Activated CD4-positive, alpha-beta T cell treated with anti-CD3 and anti-CD28 coated beads for 36 hours (primary cell): ENCODE measurements around the gene PHLDA1. TPM values are rescaled to one million over a fixed set of nuclear protein-coding genes. Genes with fewer than 3 reads are reported as not detected.

Source experiments
- ATAC-seq: fragments of 200-7000 bp; cut with Tn5 transposase; one replicate; pipeline ENCODE4 v1.10.0; 2021; ENCODE audit warnings: mild to moderate bottlenecking, moderate library complexity
- CTCF ChIA-PET: fragments of 350-600 bp; sonication (Branson Sonifier 250); formaldehyde crosslinking; loops from one replicate; lab custom pipeline; 2021; ENCODE audit warnings: antibody characterized with exemption; lab: Charles Lee
- POLR2A ChIA-PET: fragments of 350-600 bp; sonication (Branson Sonifier 250); formaldehyde crosslinking; loops from one replicate; lab custom pipeline; 2021; ENCODE audit warnings: antibody characterized with exemption, inconsistent platforms; lab: Charles Lee
- DNase-seq: peaks from one replicate; pipeline ENCODE4 v3.0.0-alpha.2; 2020
- H3K27ac Mint-ChIP-seq: one replicate; pipeline ENCODE4 v1.8.0; 2021; ENCODE audit warnings: mixed read lengths
- H3K27me3 Mint-ChIP-seq: one replicate; pipeline ENCODE4 v1.8.0; 2021; ENCODE audit warnings: mixed read lengths
- H3K36me3 Mint-ChIP-seq: one replicate; pipeline ENCODE4 v1.8.0; 2021; ENCODE audit warnings: low read depth, mixed read lengths
- H3K4me1 Mint-ChIP-seq: one replicate; pipeline ENCODE4 v1.8.0; 2021; ENCODE audit warnings: mixed read lengths
- H3K4me3 Mint-ChIP-seq: one replicate; pipeline ENCODE4 v1.8.0; 2021; ENCODE audit warnings: mild to moderate bottlenecking, moderate library complexity, mixed read lengths
- H3K9me3 Mint-ChIP-seq: one replicate; pipeline ENCODE4 v1.8.0; 2021; ENCODE audit warnings: low read depth, mixed read lengths
- intact Hi-C, 2 experiments: fragments of 100-400 bp; cut with DNase I in 1 of 2; cut with micrococcal nuclease in 1 of 2; formaldehyde crosslinking; loops; one replicate each; pipeline versions ENCODE4 v1.14.2 to v1.15.1; 2022 to 2024; cut with DNase I, micrococcal nuclease
- total RNA-seq, 2 experiments: library from RNA; stranded (reverse); gene quantifications; one replicate each; pipeline ENCODE4 v1.2.3, GENCODE V29; 2021

Gene PHLDA1
- total RNA-seq, 2 experiments from 2014 or later: 12.3 to 14.3 TPM

DNA sequence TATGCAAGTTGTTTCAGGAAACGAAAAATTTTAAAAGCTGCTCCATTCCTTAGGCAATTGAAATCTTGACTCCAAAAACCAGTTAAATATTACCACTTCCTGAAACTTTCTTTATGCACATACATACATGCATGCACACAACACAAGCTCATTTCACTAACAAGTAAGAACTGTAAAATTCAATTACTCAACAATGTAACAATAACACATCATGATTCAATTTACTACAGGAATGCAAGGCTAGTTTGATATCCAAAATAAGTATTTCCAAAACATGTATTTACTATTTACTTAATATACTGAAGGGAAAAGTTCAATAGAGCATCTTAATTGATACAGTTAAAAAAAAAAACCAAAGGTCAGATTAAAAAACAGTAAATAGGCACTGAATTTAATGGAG, 33.3 kb upstream of the PHLDA1 start:
- peaks cover 42% of the 10 kb centered on the region for H3K4me1 Mint-ChIP-seq
- ChIA-PET CTCF (interaction anchor here (0.7 to 1.2 kb wide), 3 partner anchors 10 to 579 kb away, joined by 3 to 5 read pairs (median 4); no protein-coding TSS in a partner anchor), POLR2A (no interaction called here)
- peak overlapping the region; percentile 38 for H3K27ac Mint-ChIP-seq
- H3K4me3 Mint-ChIP-seq: no peak overlapping the region
- H3K36me3 Mint-ChIP-seq: peaks cover 89% of the 10 kb centered on the region
- ATAC-seq (no peak), DNase-seq (no peak)
- peaks cover 12% of the 10 kb centered on the region for H3K9me3 Mint-ChIP-seq
- no peaks in the 10 kb centered on the region for H3K27me3 Mint-ChIP-seq
- intact Hi-C loops: loop anchor here in 1 of 2 experiments (5.0 kb wide), 1 partner anchor 282 kb away; the partner anchor contains the start of gene BBS10

- intact Hi-C loops: no loop called here
- H3K27ac Mint-ChIP-seq: peak overlapping the region; percentile 29
- no peak for DNase-seq
- ChIA-PET POLR2A (no interaction called here), CTCF (no interaction called here)
- ATAC-seq: no peak
- H3K4me1 Mint-ChIP-seq: peaks cover 23% of the 10 kb centered on the region
- H3K4me3 Mint-ChIP-seq: no peak overlapping the region
- H3K36me3 Mint-ChIP-seq: peaks cover 77% of the 10 kb centered on the region
- H3K27me3 Mint-ChIP-seq: no peaks in the 10 kb centered on the region
- H3K9me3 Mint-ChIP-seq: peaks cover 3% of the 10 kb centered on the region
Observed at GRCh38 chr12:76060111-76060510, 28.5 kb upstream of the PHLDA1 start.

- Mint-ChIP-seq H3K4me3 (no peak overlapping the region), H3K9me3 (no peaks in the 10 kb centered on the region), H3K36me3 (peaks cover 73% of the 10 kb centered on the region), H3K27ac (peak overlapping the region; percentile 14), H3K27me3 (no peaks in the 10 kb centered on the region), H3K4me1 (peaks cover 15% of the 10 kb centered on the region)
- ChIA-PET POLR2A (interaction anchor here (0.7 kb wide), 1 partner anchor 146 kb away, joined by 6 read pairs; no protein-coding TSS in a partner anchor), CTCF (interaction anchor here (0.5 kb wide), 1 partner anchor 26 kb away, joined by 4 read pairs; the partner anchor contains the start of gene PHLDA1)
- intact Hi-C loops: no loop called here
- ATAC-seq (no peak), DNase-seq (no peak)
Observed at GRCh38 chr12:76057326-76057725, 25.8 kb upstream of the PHLDA1 start.

DNA sequence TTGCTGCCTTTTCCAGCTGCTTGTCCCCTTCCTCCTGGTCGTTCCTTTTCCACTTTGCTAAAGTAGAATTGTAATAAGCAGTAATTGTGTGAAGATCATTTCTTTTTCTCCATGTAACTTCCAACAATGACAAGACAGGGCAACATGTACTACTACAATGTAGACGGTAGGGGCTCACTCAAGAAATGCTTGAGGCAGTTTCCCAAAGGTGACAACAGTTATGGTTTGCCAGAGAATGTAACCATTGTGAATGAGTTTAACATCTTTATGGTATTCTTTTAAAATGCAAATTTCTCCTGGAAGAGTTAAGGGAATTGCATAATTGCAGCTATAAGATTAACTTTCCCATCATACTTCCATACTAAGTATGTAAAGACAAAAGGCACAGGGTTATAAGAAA, 23.8 kb upstream of the PHLDA1 start:
- Mint-ChIP-seq H3K4me1 (peaks cover 8% of the 10 kb centered on the region), H3K36me3 (peaks cover 70% of the 10 kb centered on the region), H3K4me3 (no peak overlapping the region), H3K9me3 (no peaks in the 10 kb centered on the region), H3K27me3 (no peaks in the 10 kb centered on the region), H3K27ac (no peak overlapping the region)
- CTCF ChIA-PET: interaction anchor here (0.8 to 1.5 kb wide), 4 partner anchors 8 to 531 kb away, joined by 3 to 6 read pairs (median 4); no protein-coding TSS in a partner anchor
- no peak for DNase-seq
- ATAC-seq: no peak
- intact Hi-C loops: no loop called here
- POLR2A ChIA-PET: interaction anchor here (0.6 kb wide), 2 partner anchors 13 to 14 kb away, joined by 3 to 4 read pairs; no protein-coding TSS in a partner anchor

DNA sequence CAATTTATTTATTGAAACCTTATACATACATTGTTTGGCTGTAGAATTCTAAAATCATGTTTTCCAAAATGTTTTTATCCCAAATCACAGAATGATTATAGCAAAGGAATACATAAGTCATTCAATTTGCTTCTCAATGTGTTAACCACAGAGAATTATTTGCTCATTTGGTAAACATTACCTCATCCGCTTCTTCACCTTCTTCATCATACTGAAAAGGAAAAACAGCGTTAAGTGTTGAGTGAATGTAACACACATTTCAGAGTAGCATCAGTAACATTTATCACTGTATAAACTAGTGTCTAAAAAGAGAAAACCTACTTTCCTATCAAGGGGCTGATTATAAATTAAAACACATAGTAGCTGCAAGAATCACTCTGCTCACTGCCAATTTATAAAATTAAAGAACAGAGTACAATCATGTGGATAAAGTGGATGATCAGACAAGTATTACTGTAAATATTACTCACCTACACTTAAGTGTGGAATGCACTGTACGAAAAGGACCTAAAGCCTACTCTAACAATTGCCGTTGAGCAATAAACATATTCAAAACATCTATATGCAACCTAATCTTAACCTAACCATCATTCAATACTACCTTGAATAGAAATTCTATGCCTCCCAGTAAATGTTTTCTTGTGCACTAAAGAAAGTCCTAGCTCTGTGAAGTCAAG, 18.1 kb upstream of the PHLDA1 start:
- H3K36me3 Mint-ChIP-seq: peaks cover 57% of the 10 kb centered on the region
- peak; percentile 66 for ATAC-seq
- no peaks in the 10 kb centered on the region for H3K27me3 Mint-ChIP-seq
- no peak overlapping the region for H3K4me3 Mint-ChIP-seq
- H3K9me3 Mint-ChIP-seq: no peaks in the 10 kb centered on the region
- ChIA-PET CTCF (interaction anchor here (0.6 to 1.6 kb wide), 7 partner anchors 10 to 560 kb away, joined by 3 to 6 read pairs (median 3); no protein-coding TSS in a partner anchor), POLR2A (no interaction called here)
- intact Hi-C loops: no loop called here
- peaks cover 14% of the 10 kb centered on the region for H3K4me1 Mint-ChIP-seq
- no peak for DNase-seq
- no peak overlapping the region for H3K27ac Mint-ChIP-seq

DNA sequence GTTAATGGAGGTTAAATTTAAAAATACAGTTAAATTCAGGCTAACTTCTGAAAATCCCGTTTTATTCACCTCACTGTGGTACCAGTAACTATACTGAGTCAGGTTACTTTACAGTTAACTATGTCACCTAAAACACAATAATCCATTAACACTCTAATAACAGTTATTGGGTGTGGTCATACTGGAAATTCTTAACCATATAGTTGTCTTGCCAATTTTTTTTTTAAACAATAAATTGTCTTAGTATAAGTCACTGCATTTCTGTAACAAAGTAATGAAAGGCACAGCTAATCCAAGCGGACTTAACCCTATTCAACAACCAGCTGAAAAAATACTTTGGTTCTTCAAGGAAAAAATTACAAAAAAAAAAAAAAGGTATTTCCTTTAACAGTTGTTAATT, 16.2 kb upstream of the PHLDA1 start:
- no peak for DNase-seq
- ChIA-PET POLR2A (interaction anchor here (0.6 to 0.7 kb wide), 3 partner anchors 32 to 558 kb away, joined by 3 read pairs; no protein-coding TSS in a partner anchor), CTCF (interaction anchor here (0.6 to 0.9 kb wide), 3 partner anchors 10 to 491 kb away, joined by 3 to 4 read pairs (median 3); no protein-coding TSS in a partner anchor)
- Mint-ChIP-seq H3K9me3 (no peaks in the 10 kb centered on the region), H3K4me1 (peaks cover 14% of the 10 kb centered on the region), H3K4me3 (no peak overlapping the region), H3K36me3 (peaks cover 47% of the 10 kb centered on the region), H3K27ac (no peak overlapping the region), H3K27me3 (no peaks in the 10 kb centered on the region)
- intact Hi-C loops: no loop called here
- no peak for ATAC-seq

DNA sequence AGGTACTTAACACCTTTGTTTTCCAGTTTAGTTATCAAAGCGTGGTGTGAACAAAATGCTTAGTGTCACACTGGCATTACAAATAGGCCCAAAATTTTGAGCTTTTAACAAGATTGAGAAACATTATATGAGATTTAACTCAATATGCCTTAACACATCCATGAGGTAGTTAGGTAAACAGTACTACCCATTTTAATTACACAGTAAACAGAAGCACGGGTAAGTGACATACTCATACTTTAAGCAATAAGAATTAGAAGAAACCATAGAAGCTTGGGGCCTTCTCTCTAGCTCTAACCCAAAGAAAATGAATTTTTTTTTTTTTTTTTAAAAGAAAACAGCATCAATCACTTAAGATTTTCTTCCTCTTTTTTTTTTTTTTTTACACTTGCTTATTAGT, 15.5 kb upstream of the PHLDA1 start:
- intact Hi-C loops: no loop called here
- ChIA-PET CTCF (interaction anchor here (0.7 to 0.9 kb wide), 2 partner anchors 8 to 9 kb away, joined by 4 read pairs; no protein-coding TSS in a partner anchor), POLR2A (no interaction called here)
- peaks cover 40% of the 10 kb centered on the region for H3K36me3 Mint-ChIP-seq
- H3K27me3 Mint-ChIP-seq: no peaks in the 10 kb centered on the region
- peaks cover 14% of the 10 kb centered on the region for H3K4me1 Mint-ChIP-seq
- ATAC-seq: no peak
- no peak overlapping the region for H3K4me3 Mint-ChIP-seq
- no peak for DNase-seq
- H3K27ac Mint-ChIP-seq: peak overlapping the region; percentile 30
- H3K9me3 Mint-ChIP-seq: no peaks in the 10 kb centered on the region

GRCh38 chr12:76043377-76043776, 11.8 kb upstream of the PHLDA1 start:
- intact Hi-C loops: no loop called here
- peaks cover 17% of the 10 kb centered on the region for H3K36me3 Mint-ChIP-seq
- H3K9me3 Mint-ChIP-seq: no peaks in the 10 kb centered on the region
- CTCF ChIA-PET: interaction anchor here (0.7 to 0.8 kb wide), 2 partner anchors 10 to 514 kb away, joined by 3 read pairs; no protein-coding TSS in a partner anchor
- H3K4me1 Mint-ChIP-seq: peaks cover 3% of the 10 kb centered on the region
- DNase-seq: no peak
- H3K4me3 Mint-ChIP-seq: no peak overlapping the region
- H3K27ac Mint-ChIP-seq: no peak overlapping the region
- no peak for ATAC-seq
- POLR2A ChIA-PET: no interaction called here
- no peaks in the 10 kb centered on the region for H3K27me3 Mint-ChIP-seq

DNA sequence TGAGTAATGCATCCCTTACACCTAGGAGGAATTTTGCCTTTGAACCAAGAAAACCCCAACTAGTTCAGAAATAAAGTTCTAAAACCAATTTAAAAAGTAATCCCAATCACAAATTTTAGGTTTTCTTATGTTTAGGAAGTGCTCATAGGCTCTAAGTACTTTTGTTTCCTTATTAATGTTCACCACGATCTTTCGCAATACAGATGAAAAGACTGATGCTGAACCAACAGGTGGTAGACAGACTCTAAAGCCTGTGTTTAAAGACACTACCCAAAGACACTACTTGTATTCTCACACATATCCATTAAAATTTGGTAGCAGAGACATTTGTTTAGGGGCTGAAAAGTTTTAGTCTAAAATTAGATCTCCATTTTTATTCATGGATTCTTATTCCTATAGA, 10.6 kb upstream of the PHLDA1 start:
- no peak for ATAC-seq
- CTCF ChIA-PET: interaction anchor here (1.7 to 2.6 kb wide), 2 partner anchors 10 to 515 kb away, joined by 5 to 7 read pairs; partner anchors contain the start of gene PHLDA1

DNA sequence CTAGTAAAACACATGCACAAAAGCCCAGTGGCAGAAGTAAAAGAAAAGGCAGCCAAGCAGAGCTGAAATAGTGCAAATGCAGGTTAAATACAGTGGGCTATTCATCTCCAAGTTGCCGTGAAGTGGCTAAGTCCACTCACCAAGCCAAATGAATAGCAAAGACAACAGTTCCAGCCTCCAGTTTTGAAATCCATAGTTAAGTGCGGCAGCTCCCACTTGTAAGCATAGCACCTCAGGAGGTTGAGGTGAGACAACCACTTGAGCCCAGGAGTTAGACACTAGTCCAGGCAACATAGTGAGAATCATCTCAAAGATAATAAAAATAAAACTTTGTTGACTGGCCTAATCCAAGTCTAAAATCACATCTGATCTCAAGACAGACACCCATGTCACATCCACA, 9.8 kb upstream of the PHLDA1 start:
- Mint-ChIP-seq H3K27ac (no peak overlapping the region), H3K27me3 (no peaks in the 10 kb centered on the region), H3K4me1 (peaks cover 7% of the 10 kb centered on the region), H3K36me3 (peaks cover 6% of the 10 kb centered on the region), H3K9me3 (no peaks in the 10 kb centered on the region), H3K4me3 (no peak overlapping the region)
- ATAC-seq (no peak), DNase-seq (no peak)
- intact Hi-C loops: no loop called here
- CTCF ChIA-PET: interaction anchor here (0.8 to 2.6 kb wide), 4 partner anchors 10 to 536 kb away, joined by 3 to 7 read pairs (median 4); partner anchors contain the start of gene PHLDA1
- POLR2A ChIA-PET: interaction anchor here (0.6 kb wide), 1 partner anchor 14 kb away, joined by 4 read pairs; no protein-coding TSS in a partner anchor

More for the DNA sequence above, 10.6 kb upstream of the PHLDA1 start:
- no peak overlapping the region for H3K27ac Mint-ChIP-seq
- H3K27me3 Mint-ChIP-seq: no peaks in the 10 kb centered on the region
- POLR2A ChIA-PET: no interaction called here
- H3K4me3 Mint-ChIP-seq: no peak overlapping the region
- H3K36me3 Mint-ChIP-seq: peaks cover 12% of the 10 kb centered on the region
- no peaks in the 10 kb centered on the region for H3K9me3 Mint-ChIP-seq
- intact Hi-C loops: no loop called here
- DNase-seq: no peak
- H3K4me1 Mint-ChIP-seq: peaks cover 9% of the 10 kb centered on the region

- peaks cover 4% of the 10 kb centered on the region for H3K36me3 Mint-ChIP-seq
- no peak for ATAC-seq
- no peak overlapping the region for H3K4me3 Mint-ChIP-seq
- H3K4me1 Mint-ChIP-seq: peaks cover 9% of the 10 kb centered on the region
- H3K27me3 Mint-ChIP-seq: no peaks in the 10 kb centered on the region
- intact Hi-C loops: no loop called here
- ChIA-PET CTCF (interaction anchor here (0.5 to 2.6 kb wide), 8 partner anchors 8 to 556 kb away, joined by 3 to 7 read pairs (median 4); partner anchors contain the start of gene PHLDA1), POLR2A (interaction anchor here (0.6 kb wide), 1 partner anchor 887 kb away, joined by 4 read pairs; no protein-coding TSS in a partner anchor)
- H3K27ac Mint-ChIP-seq: no peak overlapping the region
- DNase-seq: no peak
- no peaks in the 10 kb centered on the region for H3K9me3 Mint-ChIP-seq
Observed at GRCh38 chr12:76040461-76040860, 8.9 kb upstream of the PHLDA1 start.
